Esophagus (tissue), 2 donors: ENCODE data around the gene TMEM200B. TPM values are rescaled to one million over a fixed set of nuclear protein-coding genes. Genes with fewer than 3 reads are reported as not detected.
"Not testable (repeated sequence)": the region's sequence is repeated elsewhere in the genome, so short reads cannot be mapped to it uniquely, and the experiment has no call there.

Experiments used
- H3K27ac ChIP-seq, 2 donors: one replicate each; pipeline ENCODE4 v1.5.1; 2013; ENCODE audit warnings: low read depth in 2 of 2, mild to moderate bottlenecking in 2 of 2, inconsistent platforms in 1 of 2, low read length in 1 of 2, moderate library complexity in 1 of 2
- H3K27me3 ChIP-seq, 2 donors: one replicate each; pipeline ENCODE4 v1.6.1; 2013; ENCODE audit warnings: low read length in 2 of 2, control low read depth in 1 of 2, mild to moderate bottlenecking in 1 of 2; ENCODE audit not compliant: insufficient read depth in 2 of 2, control insufficient read depth in 1 of 2
- H3K36me3 ChIP-seq, 2 donors: one replicate each; pipeline ENCODE4 v1.6.1; 2013; ENCODE audit warnings: low read length in 1 of 2; ENCODE audit not compliant: control insufficient read depth in 2 of 2, insufficient read depth in 2 of 2
- H3K4me1 ChIP-seq, 2 donors: one replicate each; pipeline ENCODE4 v1.6.1; 2013; ENCODE audit warnings: low read length in 1 of 2; ENCODE audit not compliant: control insufficient read depth in 2 of 2, insufficient read depth in 2 of 2
- H3K4me3 ChIP-seq, 2 donors: one replicate each; pipeline ENCODE4 v1.5.1; 2013; ENCODE audit warnings: low read length in 2 of 2, mild to moderate bottlenecking in 2 of 2, low read depth in 1 of 2, moderate library complexity in 1 of 2
- H3K9me3 ChIP-seq, 2 donors: one replicate each; pipeline ENCODE4 v1.6.1; 2013; ENCODE audit warnings: mild to moderate bottlenecking in 2 of 2, low read depth in 1 of 2, low read length in 1 of 2, moderate library complexity in 1 of 2; ENCODE audit not compliant: control insufficient read depth in 2 of 2, insufficient read depth in 1 of 2
- WGBS, 2 donors: extraction: QIAGEN DNeasy Blood & Tissue Kit; methylation state at CpG; one replicate each; pipeline ENCODE4 v1.1.7; 2013; 5-methylcytosine and 5-hydroxymethylcytosine counted together
- polyA plus RNA-seq, 2 donors: library from polyadenylated mRNA; stranded (reverse); fragments of 200-250 nt; gene quantifications; one replicate each; pipeline ENCODE4 v1.2.3, GENCODE V29; 2013
- donor health status: healthy with polysubstance abuse.
- donor health status: Bipolar disorder and iron deficiency.

TMEM200B gene
- polyA plus RNA-seq, 2 donors: 2.1 to 3.9 TPM

- WGBS, 2 donors: 79 to 88% methylated on average over 2 of the region's 2 CpGs
- Histone ChIP-seq H3K4me3 (no peak overlapping the region), H3K4me1 (no peaks in the 10 kb centered on the region), H3K36me3 (no peaks in the 10 kb centered on the region), H3K9me3 (no peaks in the 10 kb centered on the region), H3K27me3 (no peaks in the 10 kb centered on the region), H3K27ac (no peak overlapping the region)
Measured at GRCh38 chr1:29142714-29143113, 19.0 kb upstream of the TMEM200B start.

GRCh38 chr1:29136391-29136915 is 12.8 kb upstream of the TMEM200B start:
- Histone ChIP-seq H3K36me3 (no peaks in the 10 kb centered on the region), H3K9me3 (no peaks in the 10 kb centered on the region), H3K27ac (no peak overlapping the region), H3K4me1 (peaks cover 0 to 4% of the 10 kb centered on the region in 2 donors), H3K4me3 (no peak overlapping the region), H3K27me3 (no peaks in the 10 kb centered on the region)
- WGBS, 2 donors: 28 to 44% methylated on average over 14 of the region's 14 CpGs

- H3K4me1 ChIP-seq: peaks cover 0 to 4% of the 10 kb centered on the region in 2 donors
- no peaks in the 10 kb centered on the region for H3K36me3 ChIP-seq
- peak overlapping the region in 1 of 2 donors; percentile 9 for H3K4me3 ChIP-seq
- no peak overlapping the region for H3K27ac ChIP-seq
- H3K27me3 ChIP-seq: no peaks in the 10 kb centered on the region
- WGBS, 2 donors: 51 to 70% methylated on average over 10 of the region's 10 CpGs
- no peaks in the 10 kb centered on the region for H3K9me3 ChIP-seq
Measured at GRCh38 chr1:29134695-29135028, 11.0 kb upstream of the TMEM200B start.

GRCh38 chr1:29133861-29134694 is 10.4 kb upstream of the TMEM200B start:
- peak overlapping the region; percentile 9 to 32 for H3K4me3 ChIP-seq
- WGBS, 2 donors: 50 to 65% methylated on average over 55 of the region's 55 CpGs
- no peak overlapping the region for H3K27ac ChIP-seq

GRCh38 chr1:29131056-29131455 is 7.4 kb upstream of the TMEM200B start:
- not testable (repeated sequence) for H3K36me3 ChIP-seq, H3K27ac ChIP-seq, H3K9me3 ChIP-seq, H3K4me3 ChIP-seq, H3K4me1 ChIP-seq, H3K27me3 ChIP-seq
- 95 to 96% methylated on average over 16 to 29 of the region's 29 CpGs for WGBS, 2 donors

More at GRCh38 chr1:29133861-29134694, 10.4 kb upstream of the TMEM200B start:
- peaks cover 0 to 4% of the 10 kb centered on the region in 2 donors for H3K4me1 ChIP-seq
- H3K9me3 ChIP-seq: no peaks in the 10 kb centered on the region
- no peaks in the 10 kb centered on the region for H3K27me3 ChIP-seq
- no peaks in the 10 kb centered on the region for H3K36me3 ChIP-seq

- no peak overlapping the region for H3K27ac ChIP-seq
- peaks cover 0 to 4% of the 10 kb centered on the region in 2 donors for H3K4me1 ChIP-seq
- WGBS, 2 donors: 86 to 90% methylated on average over 5 of the region's 5 CpGs
- H3K4me3 ChIP-seq: no peak overlapping the region
- H3K9me3 ChIP-seq: no peaks in the 10 kb centered on the region
- peaks cover 0 to under 1% of the 10 kb centered on the region in 2 donors for H3K27me3 ChIP-seq
- no peaks in the 10 kb centered on the region for H3K36me3 ChIP-seq
Measured at GRCh38 chr1:29129916-29130315, 6.2 kb upstream of the TMEM200B start.

- Histone ChIP-seq H3K4me3 (no peak overlapping the region), H3K4me1 (peaks cover 0 to 2% of the 10 kb centered on the region in 2 donors), H3K27ac (no peak overlapping the region), H3K9me3 (no peaks in the 10 kb centered on the region), H3K36me3 (no peaks in the 10 kb centered on the region), H3K27me3 (peaks cover 0 to 2% of the 10 kb centered on the region in 2 donors)
- 84 to 87% methylated on average over 6 of the region's 6 CpGs for WGBS, 2 donors
Measured at GRCh38 chr1:29128739-29129138, 5.0 kb upstream of the TMEM200B start.

GRCh38 chr1:29126198-29126597 is 2.5 kb upstream of the TMEM200B start:
- Histone ChIP-seq H3K9me3 (no peaks in the 10 kb centered on the region), H3K27ac (no peak overlapping the region), H3K27me3 (peaks cover 0 to 7% of the 10 kb centered on the region in 2 donors), H3K36me3 (no peaks in the 10 kb centered on the region), H3K4me1 (peaks cover 0 to 14% of the 10 kb centered on the region in 2 donors), H3K4me3 (no peak overlapping the region)
- WGBS, 2 donors: 95 to 99% methylated on average over 6 of the region's 6 CpGs

GRCh38 chr1:29125788-29126187 is 2.1 kb upstream of the TMEM200B start:
- Histone ChIP-seq H3K9me3 (no peaks in the 10 kb centered on the region), H3K4me3 (no peak overlapping the region), H3K4me1 (peaks cover 0 to 14% of the 10 kb centered on the region in 2 donors), H3K27ac (no peak overlapping the region), H3K36me3 (no peaks in the 10 kb centered on the region), H3K27me3 (peaks cover 0 to 7% of the 10 kb centered on the region in 2 donors)
- WGBS, 2 donors: 80% methylated on average over 6 of the region's 6 CpGs
